HepG2 (cell line): ENCODE data around the gene ENDOU. TPM values are rescaled to one million over a fixed set of nuclear protein-coding genes. Genes with fewer than 3 reads are reported as not detected.

Source experiments
- ATAC-seq: fragments of 200-7000 bp; cut with Tn5 transposase; 3 replicates; pipeline ENCODE4 v1.9.1; 2020; ENCODE audit warnings: mild to moderate bottlenecking, moderate library complexity
- BruUV-seq: library from RNA; stranded (reverse); fragments of 400-500 nt; replicated peaks from 2 replicates; lab custom pipeline; 2021; lab: Mats Ljungman, UMichigan
- CTCF ChIA-PET: fragments of 300-600 bp; formaldehyde crosslinking; extraction: SDS; loops from one replicate; lab custom pipeline; 2021; ENCODE audit warnings: low total read pairs, inconsistent platforms, low intra/inter-chr PET ratio; lab: Yijun Ruan, JAX
- POLR2A ChIA-PET: fragments of 350-600 bp; sonication (Branson Sonifier 250); formaldehyde crosslinking; loops from one replicate; lab custom pipeline; 2020; ENCODE audit warnings: antibody characterized with exemption, inconsistent platforms; lab: Yijun Ruan, JAX
- DNase-seq: peaks from one replicate; pipeline ENCODE4 v3.0.0-alpha.2; 2015; ENCODE audit warnings: low spot score
- FAIRE-seq: peaks from 3 replicates; lab custom pipeline; 2011; peaks lifted over from hg19 to GRCh38; lab: Jason Lieb, UNC
- H2AFZ ChIP-seq: one replicate; pipeline ENCODE4 v1.6.1; 2011; ENCODE audit warnings: low read length, inconsistent platforms
- H3K27ac ChIP-seq: fragments of 300-600 bp; 3 replicates; pipeline ENCODE4 v1.8.0; 2011; ENCODE audit warnings: mixed run types, mild to moderate bottlenecking, mixed read lengths, low read length, inconsistent platforms; ENCODE audit not compliant: insufficient read depth; ENCODE audit errors: extremely low read length
- H3K27me3 ChIP-seq, 2 experiments: fragments of 200-600 bp in 1 of 2; 2 replicates in 1 of 2; 3 replicates in 1 of 2; pipeline versions ENCODE4 v1.6.0 to v1.8.0; 2011; ENCODE audit warnings: low read length in 2 of 2, mild to moderate bottlenecking in 2 of 2, moderate library complexity in 2 of 2, inconsistent platforms in 1 of 2; ENCODE audit not compliant: insufficient read depth in 2 of 2, control insufficient read depth in 1 of 2
- H3K36me3 ChIP-seq, 2 experiments: fragments of 200-600 bp in 1 of 2; replicated peaks in 1 of 2; 2 replicates in 1 of 2; 3 replicates in 1 of 2; pipeline versions ENCODE4 v1.5.1 to v1.8.0; 2011; ENCODE audit warnings: low read length in 2 of 2, inconsistent platforms in 1 of 2; ENCODE audit not compliant: insufficient read depth in 2 of 2, control insufficient read depth in 1 of 2
- H3K4me1 ChIP-seq: 2 replicates; pipeline ENCODE4 v1.5.1; 2012; ENCODE audit warnings: low read length, inconsistent platforms; ENCODE audit not compliant: insufficient read depth
- H3K4me2 ChIP-seq: 2 replicates; pipeline ENCODE4 v1.6.0; 2011; ENCODE audit warnings: low read depth, low read length, inconsistent platforms
- H3K4me3 ChIP-seq, 3 experiments: fragments of 200-600 bp in 1 of 3; sonication (generic), shearing (Covaris generic) in 1 of 3; replicated peaks in 1 of 3; 2 replicates each; pipeline ENCODE4 v1.5.1; 2011 to 2016; ENCODE audit warnings: low read length in 3 of 3, inconsistent platforms in 2 of 3, low read depth in 2 of 3, mild to moderate bottlenecking in 2 of 3, control low read depth in 1 of 3, mixed read lengths in 1 of 3; ENCODE audit not compliant: insufficient read depth in 1 of 3
- H3K79me2 ChIP-seq: one replicate; pipeline ENCODE4 v1.6.1; 2011; ENCODE audit warnings: low read length, inconsistent platforms; ENCODE audit not compliant: insufficient read depth
- H3K9ac ChIP-seq: 2 replicates; pipeline ENCODE4 v1.6.0; 2011; ENCODE audit warnings: mild to moderate bottlenecking, low read depth, low read length, inconsistent platforms; ENCODE audit not compliant: insufficient read depth
- H3K9me3 ChIP-seq: 2 replicates; pipeline ENCODE4 v1.5.1; 2012; ENCODE audit warnings: mild to moderate bottlenecking, low read length
- H4K20me1 ChIP-seq: 2 replicates; pipeline ENCODE4 v1.6.0; 2011; ENCODE audit warnings: inconsistent platforms, mild to moderate bottlenecking, low read length, moderate library complexity; ENCODE audit not compliant: insufficient read depth
- RAD21 ChIP-seq: fragments of 450-650 bp; formaldehyde crosslinking; IDR thresholded peaks from 2 replicates; pipeline ENCODE4 v1.5.0; 2020; ENCODE audit warnings: mild to moderate bottlenecking
- SMC3 ChIP-seq: IDR thresholded peaks from 2 replicates; pipeline ENCODE4 v1.6.1; 2011; ENCODE audit warnings: low read length, improper control_type of control experiment
- ZNF558 ChIP-seq: sonication (generic); formaldehyde crosslinking; IDR thresholded peaks from 2 replicates; pipeline ENCODE4 v1.9.0; 2022; ENCODE audit warnings: mild to moderate bottlenecking, missing genetic modification reagents, borderline replicate concordance
- WGBS: methylation state at CpG from one replicate; pipeline ENCODE4 v1.1.6; 2017; ENCODE audit warnings: low lambda C conversion rate; 5-methylcytosine and 5-hydroxymethylcytosine counted together
- in situ Hi-C: cut with HindIII; loops from 2 replicates; pipeline ENCODE4 v1.10.0; 2017; ENCODE audit warnings: low pct_unique_long_range_greater_than_20kb; ENCODE audit not compliant: extremely low pct_ligation_motif_present
- intact Hi-C: fragments of 100-400 bp; cut with micrococcal nuclease; formaldehyde crosslinking; loops from one replicate; pipeline ENCODE4 v1.10.0; 2022; ENCODE audit not compliant: unreplicated experiment
- polyA plus RNA-seq, 8 experiments: library from polyadenylated mRNA; depleted of rRNA in 3 of 8; stranded (reverse) in 7 of 8; unstranded in 1 of 8; fragments of >200 nt; fragmentation: Illumina TruSeq in 4 of 8; extraction: Trizol in 4 of 8; gene quantifications; 2 replicates each; pipeline versions ENCODE4 v1.2.1 to v1.2.3, GENCODE V29; 2011 to 2016; ENCODE audit warnings: low read depth in 4 of 8, missing spikeins in 1 of 8, mixed read lengths in 1 of 8; ENCODE audit not compliant: insufficient read depth in 1 of 8
- total RNA-seq, 5 experiments: library from RNA; depleted of rRNA; stranded (reverse); fragments of >200 nt; fragmentation: Illumina TruSeq; extraction: Trizol; gene quantifications; 2 replicates each; pipeline ENCODE4 v1.2.3, GENCODE V29; 2016; ENCODE audit warnings: low read depth in 1 of 5
- TF ChIP-seq, protein P1 (sequence below): IDR thresholded peaks from 2 replicates; pipeline ENCODE4 v1.6.1; 2016; ENCODE audit warnings: control low read depth
- TF ChIP-seq, protein P2 (sequence below): sonication (generic); formaldehyde crosslinking; IDR thresholded peaks from 2 replicates; pipeline ENCODE4; 2020; ENCODE audit warnings: missing genetic modification reagents, mild to moderate bottlenecking, borderline replicate concordance

ENDOU gene
- total and polyA plus RNA-seq, 2 of the 13 experiments (the other 11 are each of a cell fraction or from before 2014, with no cell fraction given) = not detected

DNA sequence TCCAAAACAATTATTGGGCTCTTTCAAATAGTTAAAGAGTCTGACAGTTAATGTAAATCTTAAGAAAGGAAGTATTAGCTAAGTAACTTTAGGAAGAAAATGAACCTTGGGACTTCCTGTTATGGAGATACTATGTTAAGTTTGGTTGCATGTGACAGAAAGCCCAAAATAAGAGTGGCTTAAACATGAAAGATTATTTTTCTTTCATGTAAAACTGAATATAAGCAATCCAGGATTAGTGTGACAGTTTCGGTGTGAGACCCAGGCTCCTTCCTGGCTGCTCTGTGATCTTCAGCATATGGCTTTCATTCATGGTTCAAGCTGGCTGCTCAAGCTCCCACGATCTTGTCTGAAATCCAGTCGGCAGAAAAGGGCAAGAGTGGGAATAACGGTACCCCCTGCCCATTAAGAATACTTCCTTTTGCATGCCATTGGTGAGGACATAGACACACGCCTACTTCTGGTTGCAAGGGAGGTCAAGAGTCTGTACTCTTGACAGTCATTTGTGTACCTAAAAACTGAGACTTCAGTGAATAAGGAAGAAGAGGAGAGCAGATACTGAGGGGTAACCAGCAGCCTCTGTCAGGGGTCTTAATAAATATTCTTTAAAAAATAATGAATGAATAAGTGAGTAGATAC, 17.3 kb downstream of the ENDOU start:
- WGBS = 76% methylated on average over 5 of the region's 5 CpGs
- FAIRE-seq = no peak

DNA sequence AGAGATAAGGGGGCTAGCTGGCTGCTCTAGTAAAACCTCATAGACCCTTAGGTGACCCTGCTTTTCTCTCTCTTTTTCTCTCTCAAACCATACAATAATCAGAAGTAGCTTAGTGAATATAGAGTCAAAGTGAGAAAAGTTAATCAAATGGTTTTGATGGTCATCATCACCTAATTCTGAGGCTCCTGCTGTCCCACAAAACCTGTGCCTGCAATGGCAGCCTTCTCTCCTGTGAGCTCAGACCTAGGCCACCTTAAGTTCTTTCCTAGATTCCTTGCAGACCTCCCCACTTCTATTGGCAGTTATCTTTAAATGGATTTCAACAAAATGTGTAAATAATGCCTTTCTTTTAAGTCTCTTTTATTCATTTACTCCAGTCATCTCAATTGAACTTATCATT, 17.9 kb downstream of the ENDOU start:
- H3K36me3 ChIP-seq = no peaks in the 10 kb centered on the region
- ChIA-PET CTCF (no interaction called here), POLR2A (interaction anchor here (1.1 kb wide), 1 partner anchor 9 kb away, joined by 3 read pairs; no protein-coding TSS in a partner anchor)
- H4K20me1 ChIP-seq = no peaks in the 10 kb centered on the region
- in situ Hi-C loops (no loop called here), intact Hi-C loops (no loop called here)
- no peak for FAIRE-seq
- no peak overlapping the region for H3K4me3 ChIP-seq
- H2AFZ ChIP-seq = no peak overlapping the region
- no peaks in the 10 kb centered on the region for H3K9me3 ChIP-seq
- no peaks in the 10 kb centered on the region; a peak in 1 of 5 replicates for H3K27me3 ChIP-seq
- H3K4me1 ChIP-seq = peaks cover 39% of the 10 kb centered on the region
- no peak overlapping the region for H3K27ac ChIP-seq
- no peak for ATAC-seq
- DNase-seq = no peak
- no TSS peak for BruUV-seq
- no peak overlapping the region for H3K9ac ChIP-seq
- TF ChIP-seq SMC3 (no peak), RAD21 (no peak)
- TF ChIP-seq, protein P1, sequence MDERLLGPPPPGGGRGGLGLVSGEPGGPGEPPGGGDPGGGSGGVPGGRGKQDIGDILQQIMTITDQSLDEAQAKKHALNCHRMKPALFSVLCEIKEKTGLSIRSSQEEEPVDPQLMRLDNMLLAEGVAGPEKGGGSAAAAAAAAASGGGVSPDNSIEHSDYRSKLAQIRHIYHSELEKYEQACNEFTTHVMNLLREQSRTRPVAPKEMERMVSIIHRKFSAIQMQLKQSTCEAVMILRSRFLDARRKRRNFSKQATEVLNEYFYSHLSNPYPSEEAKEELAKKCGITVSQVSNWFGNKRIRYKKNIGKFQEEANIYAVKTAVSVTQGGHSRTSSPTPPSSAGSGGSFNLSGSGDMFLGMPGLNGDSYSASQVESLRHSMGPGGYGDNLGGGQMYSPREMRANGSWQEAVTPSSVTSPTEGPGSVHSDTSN = no peak
- TF ChIP-seq, protein P2, sequence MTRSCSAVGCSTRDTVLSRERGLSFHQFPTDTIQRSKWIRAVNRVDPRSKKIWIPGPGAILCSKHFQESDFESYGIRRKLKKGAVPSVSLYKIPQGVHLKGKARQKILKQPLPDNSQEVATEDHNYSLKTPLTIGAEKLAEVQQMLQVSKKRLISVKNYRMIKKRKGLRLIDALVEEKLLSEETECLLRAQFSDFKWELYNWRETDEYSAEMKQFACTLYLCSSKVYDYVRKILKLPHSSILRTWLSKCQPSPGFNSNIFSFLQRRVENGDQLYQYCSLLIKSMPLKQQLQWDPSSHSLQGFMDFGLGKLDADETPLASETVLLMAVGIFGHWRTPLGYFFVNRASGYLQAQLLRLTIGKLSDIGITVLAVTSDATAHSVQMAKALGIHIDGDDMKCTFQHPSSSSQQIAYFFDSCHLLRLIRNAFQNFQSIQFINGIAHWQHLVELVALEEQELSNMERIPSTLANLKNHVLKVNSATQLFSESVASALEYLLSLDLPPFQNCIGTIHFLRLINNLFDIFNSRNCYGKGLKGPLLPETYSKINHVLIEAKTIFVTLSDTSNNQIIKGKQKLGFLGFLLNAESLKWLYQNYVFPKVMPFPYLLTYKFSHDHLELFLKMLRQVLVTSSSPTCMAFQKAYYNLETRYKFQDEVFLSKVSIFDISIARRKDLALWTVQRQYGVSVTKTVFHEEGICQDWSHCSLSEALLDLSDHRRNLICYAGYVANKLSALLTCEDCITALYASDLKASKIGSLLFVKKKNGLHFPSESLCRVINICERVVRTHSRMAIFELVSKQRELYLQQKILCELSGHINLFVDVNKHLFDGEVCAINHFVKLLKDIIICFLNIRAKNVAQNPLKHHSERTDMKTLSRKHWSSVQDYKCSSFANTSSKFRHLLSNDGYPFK (CRISPR knock-in tag) = no peak
- TF ChIP-seq, all 625 proteins: peak for 0
- Histone ChIP-seq H3K79me2 (peaks cover 26% of the 10 kb centered on the region), H3K4me2 (0 out of 2 replicates have a peak overlapping the region, but pooled peaks have one; percentile 85)

More for the DNA sequence above, 17.3 kb downstream of the ENDOU start:
- in situ Hi-C loops = no loop called here
- no peak overlapping the region for H2AFZ ChIP-seq
- intact Hi-C loops = no loop called here
- H3K4me3 ChIP-seq = no peak overlapping the region
- H3K4me2 ChIP-seq = no peak overlapping the region
- no peaks in the 10 kb centered on the region for H3K9me3 ChIP-seq
- H3K4me1 ChIP-seq = peaks cover 38% of the 10 kb centered on the region
- DNase-seq = no peak
- no TSS peak for BruUV-seq
- H3K36me3 ChIP-seq = no peaks in the 10 kb centered on the region
- TF ChIP-seq ZNF558 = no peak
- H3K27ac ChIP-seq = no peak overlapping the region
- no peak overlapping the region for H3K9ac ChIP-seq
- no peak for ATAC-seq
- H3K27me3 ChIP-seq = no peaks in the 10 kb centered on the region; a peak in 1 of 5 replicates
- H3K79me2 ChIP-seq = peaks cover 26% of the 10 kb centered on the region
- ChIA-PET CTCF (no interaction called here), POLR2A (interaction anchor here (1.1 kb wide), 1 partner anchor 10 kb away, joined by 3 read pairs; no protein-coding TSS in a partner anchor)
- no peaks in the 10 kb centered on the region for H4K20me1 ChIP-seq
